HCT116 (cell line): Measurements from ENCODE around the gene NR2E1. TPM values are rescaled to one million over a fixed set of nuclear protein-coding genes. Genes with fewer than 3 reads are reported as not detected.

Source experiments
- ATAC-seq: fragments of 200-7000 bp; cut with Tn5 transposase; 2 replicates; pipeline ENCODE4 v1.9.1; 2020; ENCODE audit warnings: mild to moderate bottlenecking, moderate library complexity
- BruUV-seq: library from RNA; stranded (reverse); fragments of 400-500 nt; replicated peaks from 2 replicates; lab custom pipeline; 2021; lab: Mats Ljungman, UMichigan
- CTCF ChIA-PET: fragments of 300-600 bp; sonication (Branson Sonifier 250); formaldehyde crosslinking; loops from one replicate; lab custom pipeline; 2021; ENCODE audit warnings: antibody characterized with exemption; lab: Charles Lee
- POLR2A ChIA-PET: fragments of 300-600, 350-600 bp; sonication (Branson Sonifier 250); formaldehyde crosslinking; loops from one replicate; lab custom pipeline; 2021; ENCODE audit warnings: antibody characterized with exemption; lab: Charles Lee
- RAD21 ChIA-PET, 2 experiments: fragments of 300-600 bp; sonication (Branson Sonifier 250); formaldehyde crosslinking; loops; one replicate each; lab custom pipeline; 2023; ENCODE audit warnings: low total read pairs in 2 of 2; ENCODE audit not compliant: uncharacterized antibody in 2 of 2, unreplicated experiment in 2 of 2, low non-redundant PET in 1 of 2; lab: Charles Lee
- DNase-seq: peaks from one replicate; pipeline ENCODE4 v3.0.0-alpha.2; 2010; ENCODE audit warnings: low read depth, low spot score
- H2AFZ ChIP-seq: fragments of 200-600 bp; shearing (Covaris generic), sonication (generic); 2 replicates; pipeline ENCODE4 v1.6.1; 2017; ENCODE audit warnings: low read depth, mixed run types, mixed read lengths, antibody characterized with exemption, low read length; ENCODE audit not compliant: poor library complexity, severe bottlenecking
- H3K27ac ChIP-seq: 2 replicates; pipeline ENCODE4 v1.5.1; 2012; ENCODE audit warnings: low read depth, low read length
- H3K27me3 ChIP-seq: fragments of 200-600 bp; sonication (generic); 2 replicates; pipeline ENCODE4 v1.6.1; 2016; ENCODE audit warnings: mixed run types, low read length, mixed read lengths; ENCODE audit not compliant: insufficient read depth
- H3K36me3 ChIP-seq, 2 experiments: fragments of 200-500 bp in 1 of 2; fragments of 200-600 bp in 1 of 2; sonication (Bioruptor generic) in 1 of 2; sonication (generic) in 1 of 2; 2 replicates each; pipeline versions ENCODE4 v1.5.1 to v1.6.1; 2014 to 2016; ENCODE audit warnings: low read length in 2 of 2, inconsistent platforms in 1 of 2, mixed read lengths in 1 of 2, mixed run types in 1 of 2; ENCODE audit not compliant: insufficient read depth in 2 of 2, control insufficient read depth in 1 of 2
- H3K4me1 ChIP-seq, 2 experiments: fragments of 200-600 bp in 1 of 2; sonication (generic) in 1 of 2; 2 replicates each; pipeline versions ENCODE4 v1.5.1 to v1.6.1; 2012 to 2017; ENCODE audit warnings: low read length in 2 of 2, inconsistent platforms in 1 of 2, mild to moderate bottlenecking in 1 of 2, mixed read lengths in 1 of 2, mixed run types in 1 of 2, moderate library complexity in 1 of 2; ENCODE audit not compliant: insufficient read depth in 2 of 2, control insufficient read depth in 1 of 2
- H3K4me2 ChIP-seq: fragments of 200-600 bp; sonication (generic); 2 replicates; pipeline ENCODE4 v1.6.1; 2017; ENCODE audit warnings: mixed run types, low read length, mixed read lengths
- H3K4me3 ChIP-seq, 2 experiments: fragments of 200-600 bp in 1 of 2; sonication (generic) in 1 of 2; replicated peaks in 1 of 2; 2 replicates each; pipeline ENCODE4 v1.5.1; 2011 to 2016; ENCODE audit warnings: low read length in 2 of 2, control low read depth in 1 of 2, low read depth in 1 of 2, mild to moderate bottlenecking in 1 of 2, mixed read lengths in 1 of 2, mixed run types in 1 of 2
- H3K79me2 ChIP-seq: fragments of 200-600 bp; sonication (generic); 2 replicates; pipeline ENCODE4 v1.6.1; 2017; ENCODE audit warnings: mild to moderate bottlenecking, mixed run types, low read length, moderate library complexity, mixed read lengths; ENCODE audit not compliant: insufficient read depth
- H3K9ac ChIP-seq: fragments of 200-600 bp; sonication (generic); 2 replicates; pipeline ENCODE4 v1.6.1; 2016; ENCODE audit warnings: low read length, mixed read lengths
- H3K9me2 ChIP-seq: fragments of 200-600 bp; sonication (generic), shearing (Covaris generic); 2 replicates; pipeline ENCODE4 v1.6.1; 2017; ENCODE audit warnings: mixed run types, mild to moderate bottlenecking, moderate library complexity; ENCODE audit not compliant: insufficient read depth
- H3K9me3 ChIP-seq, 2 experiments: fragments of 200-500 bp in 1 of 2; fragments of 200-600 bp in 1 of 2; sonication (Bioruptor generic) in 1 of 2; sonication (generic) in 1 of 2; 2 replicates each; pipeline ENCODE4 v1.6.1; 2014 to 2017; ENCODE audit warnings: low read length in 2 of 2, mixed read lengths in 2 of 2, inconsistent platforms in 1 of 2, low read depth in 1 of 2, mild to moderate bottlenecking in 1 of 2, mixed run types in 1 of 2, moderate library complexity in 1 of 2; ENCODE audit not compliant: control insufficient read depth in 1 of 2, insufficient read depth in 1 of 2
- H4K20me1 ChIP-seq: fragments of 200-600 bp; sonication (generic), shearing (Covaris generic); 2 replicates; pipeline ENCODE4 v1.6.1; 2017; ENCODE audit warnings: mixed run types, mild to moderate bottlenecking, moderate library complexity; ENCODE audit not compliant: insufficient read depth
- CBX3 ChIP-seq: IDR thresholded peaks from 2 replicates; pipeline ENCODE4 v1.6.1; 2012; ENCODE audit warnings: low read depth
- ELF1 ChIP-seq: IDR thresholded peaks from 2 replicates; pipeline ENCODE4 v1.6.1; 2012; ENCODE audit warnings: low read depth, borderline replicate concordance
- FOSL1 ChIP-seq: IDR thresholded peaks from 2 replicates; pipeline ENCODE4 v1.6.1; 2012; ENCODE audit warnings: low read depth
- POLR2AphosphoS5 ChIP-seq: IDR thresholded peaks from 2 replicates; pipeline ENCODE4 v1.6.1; 2011; ENCODE audit warnings: mild to moderate bottlenecking, low read depth, low read length, moderate library complexity
- SRF ChIP-seq: IDR thresholded peaks from 2 replicates; pipeline ENCODE4 v1.6.1; 2012; ENCODE audit warnings: low read depth
- intact Hi-C: fragments of 100-400 bp; cut with micrococcal nuclease; formaldehyde crosslinking; loops from 2 replicates; pipeline ENCODE4 v1.10.0; 2022
- total RNA-seq: library from RNA; stranded (reverse); gene quantifications from one replicate; pipeline ENCODE4 v1.2.1, GENCODE V29; 2021; ENCODE audit not compliant: unreplicated experiment
- TF ChIP-seq, protein P1 (sequence below): IDR thresholded peaks from 2 replicates; pipeline ENCODE4 v1.6.1; 2011; ENCODE audit warnings: mild to moderate bottlenecking, low read length, moderate library complexity; ENCODE audit not compliant: insufficient replicate concordance; ENCODE audit errors: extremely low read depth

NR2E1 gene
- total RNA-seq, 1 experiment from 2014 or later, result not detected

DNA sequence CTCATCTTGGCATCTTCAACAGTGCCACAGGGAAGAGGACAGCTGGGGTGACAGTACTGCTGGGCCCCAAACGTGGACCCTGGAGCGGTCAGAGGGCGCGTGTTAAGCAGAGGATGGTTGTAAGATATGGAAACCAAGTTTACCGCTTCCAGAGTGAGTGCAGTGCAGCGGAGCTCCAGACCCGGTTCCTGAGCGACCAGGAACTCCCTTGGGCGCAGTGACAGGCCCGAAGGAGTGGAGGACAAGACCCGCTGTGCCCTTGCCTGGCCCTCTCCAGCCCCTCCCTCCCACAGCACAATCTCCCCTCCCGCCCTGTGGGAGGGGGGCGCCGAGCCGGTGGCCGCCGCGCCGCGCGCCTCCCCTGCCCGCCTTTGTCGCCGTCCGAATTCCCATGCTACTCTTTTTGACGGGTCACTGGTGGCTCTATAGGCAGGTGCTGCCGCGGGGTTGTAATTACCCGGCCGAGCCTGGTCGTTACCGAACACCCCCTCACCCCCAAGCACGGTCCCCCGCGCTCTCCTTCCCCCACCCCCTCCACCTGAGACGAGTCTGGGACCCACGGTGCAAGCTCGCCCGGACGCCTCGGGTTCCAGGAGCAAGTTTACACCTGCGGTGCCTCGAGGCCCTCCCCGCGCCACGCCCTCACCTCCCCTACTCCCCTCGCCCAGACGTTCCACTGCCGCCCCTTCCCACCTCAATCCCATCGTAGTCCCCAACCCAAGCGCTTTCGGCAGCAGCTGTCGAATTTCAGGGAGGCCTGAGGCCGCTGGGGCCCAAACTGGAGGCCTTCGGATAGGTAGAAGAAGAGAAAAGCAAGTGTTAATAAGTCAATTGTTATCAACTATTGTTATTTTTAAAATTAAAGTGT, 3.9 kb downstream of the NR2E1 start:
- Histone ChIP-seq H4K20me1 (no peaks in the 10 kb centered on the region), H3K36me3 (no peaks in the 10 kb centered on the region), H3K4me2 (no peak overlapping the region), H3K9ac (no peak overlapping the region), H3K4me1 (no peaks in the 10 kb centered on the region), H3K9me2 (no peaks in the 10 kb centered on the region), H3K4me3 (no peak overlapping the region), H3K79me2 (no peaks in the 10 kb centered on the region), H3K9me3 (no peaks in the 10 kb centered on the region), H3K27ac (no peak overlapping the region), H3K27me3 (no peaks in the 10 kb centered on the region), H2AFZ (no peak overlapping the region)
- no TSS peak for BruUV-seq
- intact Hi-C loops, result no loop called here
- DNase-seq, result no peak
- RAD21 ChIA-PET, result no interaction called here
- CTCF ChIA-PET, result no interaction called here
- no peak for ATAC-seq
- TF ChIP-seq POLR2AphosphoS5 (no peak), FOSL1 (no peak), ELF1 (no peak), SRF (no peak), CBX3 (no peak)
- TF ChIP-seq, protein P1, sequence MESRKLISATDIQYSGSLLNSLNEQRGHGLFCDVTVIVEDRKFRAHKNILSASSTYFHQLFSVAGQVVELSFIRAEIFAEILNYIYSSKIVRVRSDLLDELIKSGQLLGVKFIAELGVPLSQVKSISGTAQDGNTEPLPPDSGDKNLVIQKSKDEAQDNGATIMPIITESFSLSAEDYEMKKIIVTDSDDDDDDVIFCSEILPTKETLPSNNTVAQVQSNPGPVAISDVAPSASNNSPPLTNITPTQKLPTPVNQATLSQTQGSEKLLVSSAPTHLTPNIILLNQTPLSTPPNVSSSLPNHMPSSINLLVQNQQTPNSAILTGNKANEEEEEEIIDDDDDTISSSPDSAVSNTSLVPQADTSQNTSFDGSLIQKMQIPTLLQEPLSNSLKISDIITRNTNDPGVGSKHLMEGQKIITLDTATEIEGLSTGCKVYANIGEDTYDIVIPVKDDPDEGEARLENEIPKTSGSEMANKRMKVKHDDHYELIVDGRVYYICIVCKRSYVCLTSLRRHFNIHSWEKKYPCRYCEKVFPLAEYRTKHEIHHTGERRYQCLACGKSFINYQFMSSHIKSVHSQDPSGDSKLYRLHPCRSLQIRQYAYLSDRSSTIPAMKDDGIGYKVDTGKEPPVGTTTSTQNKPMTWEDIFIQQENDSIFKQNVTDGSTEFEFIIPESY, result no peak
- POLR2A ChIA-PET, result no interaction called here
